Measurements from ENCODE around the gene INO80D.

GRCh38 chr2:205959521-205959920, 126.5 kb downstream of the INO80D start:
- TF ChIP-seq, protein P1, sequence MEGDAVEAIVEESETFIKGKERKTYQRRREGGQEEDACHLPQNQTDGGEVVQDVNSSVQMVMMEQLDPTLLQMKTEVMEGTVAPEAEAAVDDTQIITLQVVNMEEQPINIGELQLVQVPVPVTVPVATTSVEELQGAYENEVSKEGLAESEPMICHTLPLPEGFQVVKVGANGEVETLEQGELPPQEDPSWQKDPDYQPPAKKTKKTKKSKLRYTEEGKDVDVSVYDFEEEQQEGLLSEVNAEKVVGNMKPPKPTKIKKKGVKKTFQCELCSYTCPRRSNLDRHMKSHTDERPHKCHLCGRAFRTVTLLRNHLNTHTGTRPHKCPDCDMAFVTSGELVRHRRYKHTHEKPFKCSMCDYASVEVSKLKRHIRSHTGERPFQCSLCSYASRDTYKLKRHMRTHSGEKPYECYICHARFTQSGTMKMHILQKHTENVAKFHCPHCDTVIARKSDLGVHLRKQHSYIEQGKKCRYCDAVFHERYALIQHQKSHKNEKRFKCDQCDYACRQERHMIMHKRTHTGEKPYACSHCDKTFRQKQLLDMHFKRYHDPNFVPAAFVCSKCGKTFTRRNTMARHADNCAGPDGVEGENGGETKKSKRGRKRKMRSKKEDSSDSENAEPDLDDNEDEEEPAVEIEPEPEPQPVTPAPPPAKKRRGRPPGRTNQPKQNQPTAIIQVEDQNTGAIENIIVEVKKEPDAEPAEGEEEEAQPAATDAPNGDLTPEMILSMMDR (IDR thresholded peaks at IDR 0.05), result no peak
- no peak for TF ChIP-seq POLR2A (IDR thresholded peaks at IDR 0.05)
